Endothelial cell of umbilical vein (primary cell): ENCODE data around the gene TMCC2. TPM values are rescaled to one million over a fixed set of nuclear protein-coding genes. Genes with fewer than 3 reads are reported as not detected.

ENCODE experiments used
- BruUV-seq: library from RNA; stranded (reverse); fragments of 400-500 nt; replicated peaks from 2 replicates; lab custom pipeline; 2021; lab: Mats Ljungman, UMichigan
- CTCF ChIA-PET: fragments of 300-600, 350-600 bp; sonication (Branson Sonifier 250); formaldehyde crosslinking; loops from one replicate; lab custom pipeline; 2021; ENCODE audit warnings: antibody characterized with exemption, inconsistent platforms; lab: Charles Lee
- POLR2A ChIA-PET: fragments of 300-600, 350-600 bp; sonication (Branson Sonifier 250); formaldehyde crosslinking; loops from one replicate; lab custom pipeline; 2021; ENCODE audit warnings: antibody characterized with exemption, inconsistent platforms; lab: Charles Lee
- DNase-seq: peaks from one replicate; pipeline ENCODE4 v3.0.0-alpha.2; 2011; ENCODE audit warnings: low read depth, low spot score
- FAIRE-seq: peaks from 2 replicates; lab custom pipeline; 2011; peaks lifted over from hg19 to GRCh38; lab: Jason Lieb, UNC
- H2AFZ ChIP-seq: 2 replicates; pipeline ENCODE4 v1.6.0; 2012; ENCODE audit warnings: low read depth, low read length, control low read depth, inconsistent platforms
- H3K27ac ChIP-seq: 2 replicates; pipeline ENCODE4 v1.5.1; 2011; ENCODE audit warnings: low read depth, mild to moderate bottlenecking, control low read depth, low read length, moderate library complexity; ENCODE audit not compliant: insufficient read depth
- H3K27me3 ChIP-seq, 2 experiments: 2 replicates each; pipeline versions ENCODE4 v1.6.0 to v1.6.1; 2011; ENCODE audit warnings: low read length in 2 of 2, mixed read lengths in 1 of 2; ENCODE audit not compliant: control insufficient read depth in 2 of 2, insufficient read depth in 2 of 2
- H3K36me3 ChIP-seq, 2 experiments: 2 replicates in 1 of 2; 3 replicates in 1 of 2; pipeline ENCODE4 v1.5.1; 2011; ENCODE audit warnings: low read length in 2 of 2, mild to moderate bottlenecking in 1 of 2, moderate library complexity in 1 of 2; ENCODE audit not compliant: control insufficient read depth in 2 of 2, insufficient read depth in 2 of 2; ENCODE audit errors: extremely low read depth in 1 of 2
- H3K4me1 ChIP-seq: 3 replicates; pipeline ENCODE4 v1.5.1; 2011; ENCODE audit warnings: mild to moderate bottlenecking, low read length; ENCODE audit not compliant: control insufficient read depth, insufficient read depth; ENCODE audit errors: extremely low read depth
- H3K4me2 ChIP-seq: 2 replicates; pipeline ENCODE4 v1.6.1; 2011; ENCODE audit warnings: low read length, control low read depth, mixed read lengths; ENCODE audit not compliant: insufficient read depth
- H3K4me3 ChIP-seq, 3 experiments: fragments of 200-600 bp in 1 of 3; sonication (generic), shearing (Covaris generic) in 1 of 3; replicated peaks in 1 of 3; 2 replicates each; pipeline ENCODE4 v1.5.1; 2011 to 2016; ENCODE audit warnings: control low read depth in 3 of 3, low read length in 3 of 3, mild to moderate bottlenecking in 2 of 3, inconsistent platforms in 1 of 3, low read depth in 1 of 3, moderate library complexity in 1 of 3; ENCODE audit not compliant: insufficient read depth in 1 of 3
- H3K79me2 ChIP-seq: 2 replicates; pipeline ENCODE4 v1.6.0; 2012; ENCODE audit warnings: low read length, inconsistent platforms; ENCODE audit not compliant: control insufficient read depth, insufficient read depth
- H3K9ac ChIP-seq: replicated peaks from 2 replicates; pipeline ENCODE3; 2011; ENCODE audit warnings: low read length, control low read depth; ENCODE audit not compliant: insufficient read depth; ENCODE audit errors: extremely low read depth
- H3K9me1 ChIP-seq: replicated peaks from 3 replicates; pipeline ENCODE4 v1.6.0; 2011; ENCODE audit warnings: mild to moderate bottlenecking, low read length; ENCODE audit not compliant: control insufficient read depth, insufficient read depth; ENCODE audit errors: extremely low read depth
- H3K9me3 ChIP-seq: replicated peaks from 2 replicates; pipeline ENCODE4 v1.5.1; 2012; ENCODE audit warnings: low read length, inconsistent platforms; ENCODE audit not compliant: control insufficient read depth, insufficient read depth
- H4K20me1 ChIP-seq: replicated peaks from 2 replicates; pipeline ENCODE3; 2011; ENCODE audit warnings: mild to moderate bottlenecking, low read length; ENCODE audit not compliant: control insufficient read depth, insufficient read depth; ENCODE audit errors: extremely low read depth
- EZH2 ChIP-seq: IDR thresholded peaks from 2 replicates; pipeline ENCODE4 v1.6.1; 2012; ENCODE audit warnings: borderline replicate concordance, low read depth, mild to moderate bottlenecking, moderate library complexity, low read length, inconsistent platforms; ENCODE audit not compliant: severe bottlenecking
- FOS ChIP-seq: IDR thresholded peaks from 2 replicates; pipeline ENCODE4 v1.6.1; 2011; ENCODE audit warnings: mild to moderate bottlenecking, low read length, moderate library complexity, borderline replicate concordance; ENCODE audit not compliant: insufficient read depth
- GATA2 ChIP-seq: IDR thresholded peaks from 2 replicates; pipeline ENCODE4 v1.7.0; 2011; ENCODE audit warnings: low read depth, mild to moderate bottlenecking, moderate library complexity, mixed read lengths, low read length; ENCODE audit not compliant: insufficient read length, insufficient read depth
- JUN ChIP-seq: IDR thresholded peaks from 2 replicates; pipeline ENCODE4 v1.6.1; 2011; ENCODE audit warnings: borderline replicate concordance, low read depth; ENCODE audit not compliant: insufficient read length, insufficient read depth
- MYC ChIP-seq: IDR thresholded peaks from one replicate; pipeline ENCODE4 v1.6.1; 2011; ENCODE audit warnings: mild to moderate bottlenecking, low read depth, low read length
- POLR2A ChIP-seq: IDR thresholded peaks from 2 replicates; pipeline ENCODE4 v1.6.1; 2012; ENCODE audit warnings: low read depth, mild to moderate bottlenecking, control low read depth, low read length
- POLR2AphosphoS5 ChIP-seq: IDR thresholded peaks from 2 replicates; pipeline ENCODE4 v1.6.1; 2012; ENCODE audit warnings: low read depth, mild to moderate bottlenecking, control low read depth, low read length, moderate library complexity; ENCODE audit not compliant: insufficient read depth
- dilution Hi-C: fragments of 300-500 bp; cut with MboI; formaldehyde crosslinking; loops from one replicate; pipeline ENCODE4 v1.15.0; 2019; ENCODE audit warnings: low sequenced_read_pairs; ENCODE audit not compliant: extremely low pct_ligation_motif_present
- intact Hi-C: fragments of 100-400 bp; cut with micrococcal nuclease; formaldehyde crosslinking; loops from one replicate; pipeline ENCODE4 v1.10.0; 2022
- polyA plus RNA-seq, 4 experiments: library from polyadenylated mRNA; depleted of rRNA in 3 of 4; stranded (reverse) in 3 of 4; unstranded in 1 of 4; fragments of >200 nt; gene quantifications; 2 replicates each; pipeline versions ENCODE4 v1.2.1 to v1.2.3, GENCODE V29; 2011 to 2012; ENCODE audit warnings: missing spikeins in 1 of 4
- total RNA-seq: library from RNA; stranded (reverse); gene quantifications from 2 replicates; pipeline ENCODE4 v1.2.3, GENCODE V29; 2021
- TF ChIP-seq, protein P1 (sequence below), 2 donors: IDR thresholded peaks; 1 replicate in 1 of 2; 2 replicates in 1 of 2; pipeline ENCODE4 v1.5.1; 2011; ENCODE audit warnings: low read length in 2 of 2, mild to moderate bottlenecking in 2 of 2, moderate library complexity in 2 of 2, control low read depth in 1 of 2, inconsistent platforms in 1 of 2, low read depth in 1 of 2; ENCODE audit not compliant: insufficient read depth in 1 of 2; ENCODE audit errors: extremely low read depth in 1 of 2
- TF ChIP-seq, protein P2 (sequence below): IDR thresholded peaks from 2 replicates; pipeline ENCODE4 v1.6.1; 2011; ENCODE audit not compliant: insufficient read depth, insufficient read length

Gene TMCC2
- total and polyA plus RNA-seq, 2 donors (not counting 3 experiments of a cell fraction or from before 2014, with no cell fraction given) = 2.0 to 2.1 TPM

DNA sequence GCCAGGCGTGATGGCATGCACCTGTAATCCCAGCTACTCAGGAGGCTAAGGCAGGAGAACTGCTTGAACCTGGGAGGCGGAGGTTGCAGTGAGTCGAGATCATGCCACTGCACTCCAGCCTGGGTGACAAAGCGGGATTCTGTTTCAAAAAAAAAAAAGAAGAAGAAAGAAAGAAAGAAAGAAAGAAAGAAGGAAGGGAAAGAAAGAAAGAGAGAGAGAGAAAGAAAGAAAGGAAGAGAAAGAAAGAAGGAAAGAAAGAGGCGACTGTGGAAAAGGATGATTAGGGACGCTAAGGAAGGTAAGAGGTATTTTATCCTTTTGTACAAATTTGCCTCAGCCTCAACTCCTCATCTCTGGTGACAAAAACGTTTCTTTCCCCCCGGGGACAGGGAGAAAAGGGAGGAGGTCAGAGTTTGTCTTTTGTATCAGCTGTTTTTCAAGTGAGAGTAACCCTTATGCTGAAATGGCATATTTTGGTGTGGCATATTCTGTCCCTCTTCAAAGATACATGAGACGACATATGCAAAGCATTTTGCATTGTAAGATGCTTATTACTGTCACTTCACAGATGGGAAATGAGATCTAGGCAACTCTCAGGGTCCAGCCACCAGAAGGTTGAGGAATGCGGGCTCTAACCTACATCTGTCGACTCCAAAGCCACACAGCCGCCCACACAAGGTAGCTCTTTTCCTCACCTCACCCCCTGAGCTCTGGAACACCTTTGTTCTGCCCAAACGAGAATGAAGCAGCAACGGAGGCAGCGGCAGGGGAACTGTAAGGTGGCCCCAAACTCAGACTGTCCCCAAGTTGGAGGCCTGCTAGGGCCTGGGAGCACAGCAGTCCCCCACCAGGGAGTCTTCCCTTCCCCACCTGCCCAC, 55.8 kb downstream of the TMCC2 start:
- dilution Hi-C loops = no loop called here
- Histone ChIP-seq H3K9me3 (no peaks in the 10 kb centered on the region), H2AFZ (no peak overlapping the region), H3K79me2 (no peaks in the 10 kb centered on the region), H3K4me2 (no peak overlapping the region), H3K27ac (no peak overlapping the region), H3K27me3 (no peaks in the 10 kb centered on the region), H4K20me1 (no peaks in the 10 kb centered on the region), H3K4me1 (peaks cover 34% of the 10 kb centered on the region), H3K9ac (no peak overlapping the region), H3K36me3 (no peaks in the 10 kb centered on the region), H3K9me1 (no peaks in the 10 kb centered on the region), H3K4me3 (no peak overlapping the region)
- ChIA-PET POLR2A (interaction anchor here (1.3 kb wide), 1 partner anchor 38 kb away, joined by 7 read pairs; the partner anchor contains the start of gene NUAK2), CTCF (interaction anchor here (1.2 to 17.5 kb wide), 6 partner anchors 8 to 44 kb away, joined by 3 to 1536 read pairs (median 16); partner anchors contain the start of gene NUAK2)
- BruUV-seq = no TSS peak
- intact Hi-C loops = loop anchor here (1.0 kb wide), 3 partner anchors 11 to 38 kb away; partner anchors contain the start of gene NUAK2
- TF ChIP-seq GATA2 (no peak), JUN (no peak), MYC (no peak), FOS (no peak), EZH2 (no peak), POLR2AphosphoS5 (no peak), POLR2A (no peak)
- TF ChIP-seq, protein P1, sequence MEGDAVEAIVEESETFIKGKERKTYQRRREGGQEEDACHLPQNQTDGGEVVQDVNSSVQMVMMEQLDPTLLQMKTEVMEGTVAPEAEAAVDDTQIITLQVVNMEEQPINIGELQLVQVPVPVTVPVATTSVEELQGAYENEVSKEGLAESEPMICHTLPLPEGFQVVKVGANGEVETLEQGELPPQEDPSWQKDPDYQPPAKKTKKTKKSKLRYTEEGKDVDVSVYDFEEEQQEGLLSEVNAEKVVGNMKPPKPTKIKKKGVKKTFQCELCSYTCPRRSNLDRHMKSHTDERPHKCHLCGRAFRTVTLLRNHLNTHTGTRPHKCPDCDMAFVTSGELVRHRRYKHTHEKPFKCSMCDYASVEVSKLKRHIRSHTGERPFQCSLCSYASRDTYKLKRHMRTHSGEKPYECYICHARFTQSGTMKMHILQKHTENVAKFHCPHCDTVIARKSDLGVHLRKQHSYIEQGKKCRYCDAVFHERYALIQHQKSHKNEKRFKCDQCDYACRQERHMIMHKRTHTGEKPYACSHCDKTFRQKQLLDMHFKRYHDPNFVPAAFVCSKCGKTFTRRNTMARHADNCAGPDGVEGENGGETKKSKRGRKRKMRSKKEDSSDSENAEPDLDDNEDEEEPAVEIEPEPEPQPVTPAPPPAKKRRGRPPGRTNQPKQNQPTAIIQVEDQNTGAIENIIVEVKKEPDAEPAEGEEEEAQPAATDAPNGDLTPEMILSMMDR (IDR thresholded peaks at IDR 0.05; ENCODE audit: extremely low read depth in 1 of 2, insufficient read depth in 1 of 2, low read depth in 1 of 2, low read length in 2 of 2) = no peak
- TF ChIP-seq, protein P2, sequence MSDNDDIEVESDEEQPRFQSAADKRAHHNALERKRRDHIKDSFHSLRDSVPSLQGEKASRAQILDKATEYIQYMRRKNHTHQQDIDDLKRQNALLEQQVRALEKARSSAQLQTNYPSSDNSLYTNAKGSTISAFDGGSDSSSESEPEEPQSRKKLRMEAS = no peak
- FAIRE-seq (no peak), DNase-seq (no peak)
